ENCODE measurements around the gene LDLRAD4. TPM values are rescaled to one million over a fixed set of nuclear protein-coding genes. Genes with fewer than 3 reads are reported as not detected.

The LDLRAD4 gene
- total RNA-seq, 2 donors from 2014 or later, result 11.7 to 17.0 TPM

GRCh38 chr18:13269013-13269280, 50.4 kb downstream of the LDLRAD4 start:
- TF ChIP-seq CTCF (IDR thresholded peaks at IDR 0.05), result no peak
- intact Hi-C loops (cut with DNase I), result no loop called here
- H3K27me3 ChIP-seq, result no peaks in the 10 kb centered on the region
- no peak for DNase-seq
- no peaks in the 10 kb centered on the region for H3K36me3 ChIP-seq
- no peak overlapping the region for H3K4me3 ChIP-seq
- H3K9me3 ChIP-seq, result no peaks in the 10 kb centered on the region
- no peaks in the 10 kb centered on the region for H3K4me1 ChIP-seq
- peak overlapping the region; percentile 25 for H3K27ac ChIP-seq
- H3K9ac ChIP-seq (ENCODE audit: low read depth in 2 of 2, low read length in 2 of 2), result no peak overlapping the region

DNA sequence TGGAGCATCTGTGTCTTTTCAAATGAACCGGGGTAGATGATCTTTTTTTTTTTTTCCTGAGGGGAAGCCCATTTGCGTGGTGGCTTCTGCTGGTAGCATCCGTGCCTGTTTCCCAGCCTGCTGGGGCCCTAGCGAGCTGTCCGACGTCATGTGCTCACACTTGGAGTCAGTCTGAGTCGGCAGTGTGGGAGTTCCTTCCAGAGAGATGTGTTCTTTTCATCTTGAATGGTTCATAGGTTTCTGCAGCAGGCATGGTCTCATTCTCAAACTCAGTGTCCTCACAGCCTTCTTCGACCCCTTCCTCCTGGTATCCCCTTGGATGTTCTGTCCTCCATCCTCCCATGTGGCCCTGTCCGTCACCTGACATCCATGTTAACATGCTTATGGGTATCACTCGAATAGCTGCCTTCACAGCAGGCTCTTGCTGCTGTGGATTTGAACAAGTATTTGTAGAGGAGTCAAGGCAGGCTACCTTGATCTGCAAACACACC, 51.0 kb downstream of the LDLRAD4 start:
- DNase-seq, result no peak
- Histone ChIP-seq H3K4me3 (no peak overlapping the region), H3K4me1 (no peaks in the 10 kb centered on the region), H3K9me3 (no peaks in the 10 kb centered on the region), H3K27me3 (no peaks in the 10 kb centered on the region), H3K36me3 (no peaks in the 10 kb centered on the region), H3K9ac (ENCODE audit: low read depth in 2 of 2, low read length in 2 of 2) (no peak overlapping the region), H3K27ac (no peak overlapping the region)
- TF ChIP-seq CTCF (IDR thresholded peaks at IDR 0.05), result no peak
- intact Hi-C loops (cut with DNase I), result no loop called here

- no peak overlapping the region for H3K27ac ChIP-seq
- H3K9ac ChIP-seq (ENCODE audit: low read depth in 2 of 2, low read length in 2 of 2), result no peak overlapping the region
- H3K4me1 ChIP-seq, result no peaks in the 10 kb centered on the region
- no peak for TF ChIP-seq CTCF (IDR thresholded peaks at IDR 0.05)
- no peaks in the 10 kb centered on the region for H3K9me3 ChIP-seq
- H3K27me3 ChIP-seq, result no peaks in the 10 kb centered on the region
- no peak overlapping the region for H3K4me3 ChIP-seq
- no peak for DNase-seq
- intact Hi-C loops (cut with DNase I), result no loop called here
- H3K36me3 ChIP-seq, result no peaks in the 10 kb centered on the region
Observed at GRCh38 chr18:13270279-13270855, 51.8 kb downstream of the LDLRAD4 start.

DNA sequence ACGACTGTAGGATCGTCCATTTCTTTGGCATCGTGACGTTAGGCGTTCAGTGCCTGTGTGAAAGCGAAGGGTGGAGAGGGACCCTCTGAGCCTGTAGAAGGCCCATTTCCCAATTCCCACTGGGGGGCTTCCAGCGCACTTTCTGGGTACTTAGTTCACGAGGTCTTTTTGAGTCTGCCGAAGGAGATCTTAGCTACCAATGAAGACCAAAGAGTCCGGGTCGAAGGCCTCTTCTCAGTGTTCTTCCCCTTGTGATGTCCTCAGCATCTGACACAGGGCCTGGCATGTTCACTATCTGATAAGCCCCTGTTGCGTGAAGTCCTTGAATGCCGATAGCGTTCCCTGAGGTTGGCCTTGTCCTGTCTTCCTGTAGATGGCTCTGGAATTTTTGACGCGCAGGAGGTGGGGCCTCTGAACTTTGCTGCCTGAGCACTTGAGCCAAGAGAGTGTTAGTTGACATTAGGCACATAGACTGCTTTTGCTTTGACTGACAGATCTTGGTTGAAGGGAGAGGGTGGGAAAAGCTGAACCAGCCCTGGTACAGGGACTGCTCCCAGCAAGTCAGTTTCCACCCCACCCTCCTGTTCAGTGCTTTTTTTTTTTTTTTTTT, 52.8 kb downstream of the LDLRAD4 start:
- Histone ChIP-seq H3K9ac (ENCODE audit: low read depth in 2 of 2, low read length in 2 of 2) (no peak overlapping the region), H3K4me3 (no peak overlapping the region), H3K4me1 (no peaks in the 10 kb centered on the region), H3K27me3 (no peaks in the 10 kb centered on the region), H3K36me3 (no peaks in the 10 kb centered on the region), H3K27ac (no peak overlapping the region), H3K9me3 (no peaks in the 10 kb centered on the region)
- DNase-seq, result no peak
- no peak for TF ChIP-seq CTCF (IDR thresholded peaks at IDR 0.05)
- intact Hi-C loops (cut with DNase I), result no loop called here

- no peak for DNase-seq
- Histone ChIP-seq H3K9ac (ENCODE audit: low read depth in 2 of 2, low read length in 2 of 2) (no peak overlapping the region), H3K9me3 (no peaks in the 10 kb centered on the region), H3K27me3 (no peaks in the 10 kb centered on the region), H3K36me3 (no peaks in the 10 kb centered on the region), H3K27ac (no peak overlapping the region), H3K4me3 (no peak overlapping the region), H3K4me1 (no peaks in the 10 kb centered on the region)
- intact Hi-C loops (cut with DNase I), result no loop called here
- TF ChIP-seq CTCF (IDR thresholded peaks at IDR 0.05), result no peak
Observed at GRCh38 chr18:13272416-13272815, 53.9 kb downstream of the LDLRAD4 start.
